Upper lobe of right lung (tissue), 1 donor: ENCODE measurements around the gene PAIP1. TPM values are rescaled to one million over a fixed set of nuclear protein-coding genes. Genes with fewer than 3 reads are reported as not detected.

Source experiments
- ATAC-seq: fragments of 200-7000 bp; cut with Tn5 transposase; one replicate; pipeline ENCODE4 v1.9.1; 2020; ENCODE audit warnings: mild to moderate bottlenecking, moderate library complexity
- DNase-seq: peaks from one replicate; pipeline ENCODE4 v3.0.0-alpha.2; 2020
- H3K27ac ChIP-seq: fragments of 200-600 bp; one replicate; pipeline ENCODE4 v1.8.0; 2022
- H3K27me3 ChIP-seq: fragments of 200-600 bp; one replicate; pipeline ENCODE4 v1.8.0; 2022; ENCODE audit warnings: mild to moderate bottlenecking
- H3K36me3 ChIP-seq: fragments of 200-600 bp; one replicate; pipeline ENCODE4 v1.8.0; 2022
- H3K4me1 ChIP-seq: fragments of 200-600 bp; one replicate; pipeline ENCODE4 v1.8.0; 2022
- H3K4me3 ChIP-seq: fragments of 200-600 bp; one replicate; pipeline ENCODE4 v1.8.0; 2022; ENCODE audit warnings: mild to moderate bottlenecking
- H3K9me3 ChIP-seq: fragments of 200-600 bp; one replicate; pipeline ENCODE4 v1.8.0; 2022
- intact Hi-C: fragments of 100-400 bp; cut with DNase I; formaldehyde crosslinking; loops from one replicate; pipeline ENCODE4 v1.11.0; 2022
- total RNA-seq: library from RNA; stranded (reverse); fragmentation: NEBNext Ultra II Directional; extraction: Animal tissue kit (Norgen Biotek cat#: 25700); gene quantifications from one replicate; pipeline ENCODE4 v1.2.1, GENCODE V29; 2021
- TF ChIP-seq, protein P1 (sequence below): fragments of 200-600 bp; IDR thresholded peaks from one replicate; pipeline ENCODE4 v1.8.0; 2022; ENCODE audit warnings: antibody characterized with exemption
- donor health status: DM: no; HTN: yes; CAD: no; lungs with severe emphysema.

PAIP1 gene
- total RNA-seq, 1 donor from 2014 or later, result 82.3 TPM

- no peak for DNase-seq
- H3K4me3 ChIP-seq, result no peak overlapping the region
- H3K36me3 ChIP-seq, result peaks cover 85% of the 10 kb centered on the region
- no peaks in the 10 kb centered on the region for H3K27me3 ChIP-seq
- no peak overlapping the region for H3K27ac ChIP-seq
- TF ChIP-seq, protein P1, sequence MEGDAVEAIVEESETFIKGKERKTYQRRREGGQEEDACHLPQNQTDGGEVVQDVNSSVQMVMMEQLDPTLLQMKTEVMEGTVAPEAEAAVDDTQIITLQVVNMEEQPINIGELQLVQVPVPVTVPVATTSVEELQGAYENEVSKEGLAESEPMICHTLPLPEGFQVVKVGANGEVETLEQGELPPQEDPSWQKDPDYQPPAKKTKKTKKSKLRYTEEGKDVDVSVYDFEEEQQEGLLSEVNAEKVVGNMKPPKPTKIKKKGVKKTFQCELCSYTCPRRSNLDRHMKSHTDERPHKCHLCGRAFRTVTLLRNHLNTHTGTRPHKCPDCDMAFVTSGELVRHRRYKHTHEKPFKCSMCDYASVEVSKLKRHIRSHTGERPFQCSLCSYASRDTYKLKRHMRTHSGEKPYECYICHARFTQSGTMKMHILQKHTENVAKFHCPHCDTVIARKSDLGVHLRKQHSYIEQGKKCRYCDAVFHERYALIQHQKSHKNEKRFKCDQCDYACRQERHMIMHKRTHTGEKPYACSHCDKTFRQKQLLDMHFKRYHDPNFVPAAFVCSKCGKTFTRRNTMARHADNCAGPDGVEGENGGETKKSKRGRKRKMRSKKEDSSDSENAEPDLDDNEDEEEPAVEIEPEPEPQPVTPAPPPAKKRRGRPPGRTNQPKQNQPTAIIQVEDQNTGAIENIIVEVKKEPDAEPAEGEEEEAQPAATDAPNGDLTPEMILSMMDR, result no peak
- H3K4me1 ChIP-seq, result peaks cover 7% of the 10 kb centered on the region
- no peaks in the 10 kb centered on the region for H3K9me3 ChIP-seq
- intact Hi-C loops, result no loop called here
- no peak for ATAC-seq
These were observed 9.3 kb downstream of the PAIP1 start for GRCh38 chr5:43547532-43547931.

GRCh38 chr5:43543434-43543833 is 13.4 kb downstream of the PAIP1 start:
- no peak for DNase-seq
- Histone ChIP-seq H3K36me3 (peaks cover 91% of the 10 kb centered on the region), H3K9me3 (no peaks in the 10 kb centered on the region), H3K27ac (no peak overlapping the region), H3K4me3 (no peak overlapping the region), H3K4me1 (no peaks in the 10 kb centered on the region), H3K27me3 (no peaks in the 10 kb centered on the region)
- intact Hi-C loops, result no loop called here
- ATAC-seq, result peak; percentile 47
- TF ChIP-seq, protein P1, result no peak

DNA sequence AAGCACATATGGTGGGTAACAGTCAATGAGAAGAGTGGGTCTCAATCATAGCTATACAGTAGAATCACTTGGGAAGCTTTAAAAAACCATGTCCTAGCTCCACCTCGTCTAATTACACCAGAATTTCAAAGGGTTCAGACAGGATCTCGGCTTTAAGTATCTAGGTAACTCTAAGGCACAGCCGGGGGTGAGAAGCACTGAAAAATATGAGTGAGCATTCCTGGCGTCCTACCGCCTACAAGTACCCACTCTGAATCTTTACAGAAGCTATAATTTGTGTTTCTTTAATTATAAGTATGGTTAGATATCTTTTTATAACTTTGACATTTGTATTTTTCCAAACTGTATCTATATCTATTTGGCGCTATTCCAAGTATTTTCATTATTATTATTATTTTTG is 16.1 kb downstream of the PAIP1 start:
- no peak for DNase-seq
- Histone ChIP-seq H3K4me1 (no peaks in the 10 kb centered on the region), H3K27ac (no peak overlapping the region), H3K4me3 (no peak overlapping the region), H3K36me3 (peaks cover 93% of the 10 kb centered on the region), H3K27me3 (no peaks in the 10 kb centered on the region), H3K9me3 (no peaks in the 10 kb centered on the region)
- intact Hi-C loops, result no loop called here
- no peak for ATAC-seq
- TF ChIP-seq, protein P1, result no peak

GRCh38 chr5:43536972-43537371 is 19.9 kb downstream of the PAIP1 start:
- ATAC-seq (no peak), DNase-seq (no peak)
- Histone ChIP-seq H3K4me1 (no peaks in the 10 kb centered on the region), H3K36me3 (peaks cover 95% of the 10 kb centered on the region), H3K27me3 (no peaks in the 10 kb centered on the region), H3K4me3 (no peak overlapping the region), H3K9me3 (no peaks in the 10 kb centered on the region), H3K27ac (no peak overlapping the region)
- TF ChIP-seq, protein P1, result no peak
- intact Hi-C loops, result no loop called here

- Histone ChIP-seq H3K27me3 (no peaks in the 10 kb centered on the region), H3K9me3 (no peaks in the 10 kb centered on the region), H3K4me1 (no peaks in the 10 kb centered on the region), H3K36me3 (peaks cover 93% of the 10 kb centered on the region), H3K4me3 (no peak overlapping the region), H3K27ac (no peak overlapping the region)
- no peak for DNase-seq
- intact Hi-C loops, result no loop called here
- TF ChIP-seq, protein P1, result no peak
- ATAC-seq, result no peak
These were observed 23.2 kb downstream of the PAIP1 start for GRCh38 chr5:43533646-43534045.

DNA sequence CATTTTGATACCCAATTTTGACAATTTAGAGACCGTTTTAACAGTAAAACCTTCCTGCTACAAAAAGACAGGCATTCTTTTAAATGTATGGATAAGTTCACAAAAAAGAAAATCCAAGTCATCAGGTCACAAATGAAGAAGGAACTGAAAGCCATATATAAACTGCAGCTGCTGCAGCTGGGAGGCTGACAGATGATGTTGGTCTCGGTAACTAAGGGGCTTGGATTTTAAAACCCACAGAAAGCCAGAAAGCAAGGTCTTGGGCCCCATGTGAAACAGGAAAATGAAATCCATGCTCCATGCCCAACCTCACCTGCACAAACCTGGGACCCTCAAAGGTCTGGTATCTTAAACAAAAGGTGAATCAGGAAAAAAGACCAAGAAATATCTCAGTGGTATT is 26.2 kb downstream of the PAIP1 start:
- no peak for ATAC-seq
- intact Hi-C loops, result no loop called here
- H3K27me3 ChIP-seq, result no peaks in the 10 kb centered on the region
- H3K4me3 ChIP-seq, result no peak overlapping the region
- H3K27ac ChIP-seq, result no peak overlapping the region
- no peaks in the 10 kb centered on the region for H3K4me1 ChIP-seq
- no peak for DNase-seq
- TF ChIP-seq, protein P1, result no peak
- peaks cover 85% of the 10 kb centered on the region for H3K36me3 ChIP-seq
- H3K9me3 ChIP-seq, result no peaks in the 10 kb centered on the region
